ENCODE measurements around the gene DCHS1. TPM values are rescaled to one million over a fixed set of nuclear protein-coding genes. Genes with fewer than 3 reads are reported as not detected.

DCHS1 gene
- total and polyA plus RNA-seq, 9 of the 15 experiments (the other 6 are each of a cell fraction or from before 2014, with no cell fraction given), result 0.04 to 0.49 (median 0.14) TPM; not detected in 2

DNA sequence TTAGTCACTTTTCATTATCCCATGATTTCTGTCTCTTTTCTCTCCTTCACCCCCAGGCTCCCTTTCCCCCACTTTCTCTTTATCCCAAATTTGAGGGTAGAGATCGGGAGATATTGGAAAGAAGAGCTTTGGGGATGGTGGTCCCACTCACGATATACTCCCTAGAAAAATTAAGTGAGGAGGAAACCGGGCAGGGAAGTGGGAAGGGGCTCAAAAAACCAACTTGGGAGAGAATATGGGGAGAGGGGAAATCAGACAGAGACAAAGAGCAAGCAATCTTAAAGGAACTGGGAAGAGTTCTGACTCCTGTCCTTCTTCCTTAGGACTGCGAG is 941 bp upstream of the DCHS1 start:
- 22% methylated on average over 4 of the region's 4 CpGs for WGBS (ENCODE audit: insufficient coverage, low coverage, missing lambda C conversion rate)
- CTCF ChIA-PET (ENCODE audit: low intra/inter-chr PET ratio), result no interaction called here
- H3K27me3 ChIP-seq (ENCODE audit: control insufficient read depth in 2 of 2, insufficient read depth in 2 of 2, low read length in 2 of 2), result no peaks in the 10 kb centered on the region

More for the DNA sequence above, 941 bp upstream of the DCHS1 start:
- no TSS peak for BruUV-seq (replicated peaks)
- no peaks in the 10 kb centered on the region for H3K36me3 ChIP-seq (ENCODE audit: control insufficient read depth, insufficient read depth, low read length)
- H3K4me3 ChIP-seq, result no peak overlapping the region
- no peak for DNase-seq (ENCODE audit: extremely low read depth in 1 of 4, low spot score in 3 of 4)
- no peaks in the 10 kb centered on the region for H3K9me1 ChIP-seq (ENCODE audit: control insufficient read depth, insufficient read depth, low read length)
- H3K27ac ChIP-seq (ENCODE audit: extremely low read depth, low read depth, low read length), result no peak overlapping the region
- H3K9me3 ChIP-seq (replicated peaks; ENCODE audit: control insufficient read depth, insufficient read depth, low read depth, low read length), result no peaks in the 10 kb centered on the region
- in situ Hi-C loops (cut with MboI), result no loop called here
- no peak for FAIRE-seq
- no peak overlapping the region for H3K4me2 ChIP-seq (ENCODE audit: insufficient read depth, low read length)
- peaks cover 1 to 9% of the 10 kb centered on the region in 2 experiments; a peak in 4 of 5 replicates for H3K4me1 ChIP-seq (replicated peaks in 1 of 2; ENCODE audit: control insufficient read depth in 2 of 2, insufficient read depth in 2 of 2, low read length in 2 of 2)
- intact Hi-C loops (cut with micrococcal nuclease), result no loop called here
- no peak overlapping the region for H3K9ac ChIP-seq (ENCODE audit: insufficient read depth in 1 of 2, low read depth in 2 of 2, low read length in 2 of 2)
- H4K20me1 ChIP-seq (replicated peaks; ENCODE audit: control insufficient read depth, insufficient read depth, low read length), result no peaks in the 10 kb centered on the region
- TF ChIP-seq, protein P1, sequence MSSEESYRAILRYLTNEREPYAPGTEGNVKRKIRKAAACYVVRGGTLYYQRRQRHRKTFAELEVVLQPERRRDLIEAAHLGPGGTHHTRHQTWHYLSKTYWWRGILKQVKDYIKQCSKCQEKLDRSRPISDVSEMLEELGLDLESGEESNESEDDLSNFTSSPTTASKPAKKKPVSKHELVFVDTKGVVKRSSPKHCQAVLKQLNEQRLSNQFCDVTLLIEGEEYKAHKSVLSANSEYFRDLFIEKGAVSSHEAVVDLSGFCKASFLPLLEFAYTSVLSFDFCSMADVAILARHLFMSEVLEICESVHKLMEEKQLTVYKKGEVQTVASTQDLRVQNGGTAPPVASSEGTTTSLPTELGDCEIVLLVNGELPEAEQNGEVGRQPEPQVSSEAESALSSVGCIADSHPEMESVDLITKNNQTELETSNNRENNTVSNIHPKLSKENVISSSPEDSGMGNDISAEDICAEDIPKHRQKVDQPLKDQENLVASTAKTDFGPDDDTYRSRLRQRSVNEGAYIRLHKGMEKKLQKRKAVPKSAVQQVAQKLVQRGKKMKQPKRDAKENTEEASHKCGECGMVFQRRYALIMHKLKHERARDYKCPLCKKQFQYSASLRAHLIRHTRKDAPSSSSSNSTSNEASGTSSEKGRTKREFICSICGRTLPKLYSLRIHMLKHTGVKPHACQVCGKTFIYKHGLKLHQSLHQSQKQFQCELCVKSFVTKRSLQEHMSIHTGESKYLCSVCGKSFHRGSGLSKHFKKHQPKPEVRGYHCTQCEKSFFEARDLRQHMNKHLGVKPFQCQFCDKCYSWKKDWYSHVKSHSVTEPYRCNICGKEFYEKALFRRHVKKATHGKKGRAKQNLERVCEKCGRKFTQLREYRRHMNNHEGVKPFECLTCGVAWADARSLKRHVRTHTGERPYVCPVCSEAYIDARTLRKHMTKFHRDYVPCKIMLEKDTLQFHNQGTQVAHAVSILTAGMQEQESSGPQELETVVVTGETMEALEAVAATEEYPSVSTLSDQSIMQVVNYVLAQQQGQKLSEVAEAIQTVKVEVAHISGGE (CRISPR knock-in tag; IDR thresholded peaks at IDR 0.05), result no peak
- TF ChIP-seq ARHGAP35 (IDR thresholded peaks at IDR 0.05; ENCODE audit: partially characterized antibody) (peak; percentile 0), WHSC1 (IDR thresholded peaks at IDR 0.05; ENCODE audit: low read length) (no peak), NBN (IDR thresholded peaks at IDR 0.05; ENCODE audit: low read depth) (no peak), CAMTA2 (CRISPR knock-in tag; conservative IDR thresholded peaks at IDR 0.05) (no peak)
- TF ChIP-seq, protein P2, sequence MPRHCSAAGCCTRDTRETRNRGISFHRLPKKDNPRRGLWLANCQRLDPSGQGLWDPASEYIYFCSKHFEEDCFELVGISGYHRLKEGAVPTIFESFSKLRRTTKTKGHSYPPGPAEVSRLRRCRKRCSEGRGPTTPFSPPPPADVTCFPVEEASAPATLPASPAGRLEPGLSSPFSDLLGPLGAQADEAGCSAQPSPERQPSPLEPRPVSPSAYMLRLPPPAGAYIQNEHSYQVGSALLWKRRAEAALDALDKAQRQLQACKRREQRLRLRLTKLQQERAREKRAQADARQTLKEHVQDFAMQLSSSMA (CRISPR knock-in tag; IDR thresholded peaks at IDR 0.05), result no peak
- no peaks in the 10 kb centered on the region for H3K79me2 ChIP-seq (ENCODE audit: control insufficient read depth, insufficient read depth, low read length)
- POLR2A ChIA-PET, result interaction anchor here (0.6 to 1.3 kb wide), 2 partner anchors 11 to 26 kb away, joined by 3 to 6 read pairs; no protein-coding TSS in a partner anchor
- ATAC-seq, result no peak
- H2AFZ ChIP-seq (ENCODE audit: low read depth, low read length), result no peak overlapping the region

Measured in K562 (cell line).